WTC11 (cell line): ENCODE measurements around the gene TMC3. TPM values are rescaled to one million over a fixed set of nuclear protein-coding genes. Genes with fewer than 3 reads are reported as not detected.

Source experiments
- ATAC-seq: fragments of 200-7000 bp; cut with Tn5 transposase; 2 replicates; pipeline ENCODE4 v1.10.0; 2021; ENCODE audit warnings: mild to moderate bottlenecking, moderate library complexity
- CTCF ChIA-PET: fragments of 300-600 bp; sonication (Branson Sonifier 250); formaldehyde crosslinking; loops from one replicate; lab custom pipeline; 2021; ENCODE audit warnings: antibody characterized with exemption; lab: Charles Lee
- POLR2A ChIA-PET: fragments of 350-600 bp; sonication (Branson Sonifier 250); formaldehyde crosslinking; loops from one replicate; lab custom pipeline; 2021; ENCODE audit warnings: antibody characterized with exemption; lab: Charles Lee
- DNase-seq: peaks from one replicate; pipeline ENCODE4 v3.0.0; 2021; ENCODE audit warnings: low spot score
- H3K27ac Mint-ChIP-seq: 2 replicates; pipeline ENCODE4 v1.8.0; 2021; ENCODE audit warnings: mixed read lengths
- H3K27me3 Mint-ChIP-seq: 2 replicates; pipeline ENCODE4 v1.8.0; 2021; ENCODE audit warnings: low read depth, mild to moderate bottlenecking, moderate library complexity, mixed read lengths
- H3K36me3 Mint-ChIP-seq: 2 replicates; pipeline ENCODE4 v1.8.0; 2021; ENCODE audit warnings: mixed read lengths
- H3K4me1 Mint-ChIP-seq: 2 replicates; pipeline ENCODE4 v1.8.0; 2022; ENCODE audit warnings: mixed read lengths
- H3K4me3 Mint-ChIP-seq: 2 replicates; pipeline ENCODE4 v1.8.0; 2021; ENCODE audit warnings: mild to moderate bottlenecking, moderate library complexity, mixed read lengths
- H3K9me3 Mint-ChIP-seq: 2 replicates; pipeline ENCODE4 v1.8.0; 2021; ENCODE audit warnings: mixed read lengths
- E2F5 ChIP-seq: sonication (generic); formaldehyde crosslinking; IDR thresholded peaks from 2 replicates; pipeline ENCODE4 v1.8.1; 2022; ENCODE audit warnings: mild to moderate bottlenecking, moderate library complexity, missing genetic modification reagents
- GRHL2 ChIP-seq: fragments of 250-450 bp; sonication (Bioruptor Pico); IDR thresholded peaks from 2 replicates; pipeline ENCODE4 v1.8.0; 2022; ENCODE audit warnings: mild to moderate bottlenecking, moderate library complexity; ENCODE audit not compliant: insufficient replicate concordance, severe bottlenecking
- IRF1 ChIP-seq: sonication (generic); formaldehyde crosslinking; IDR thresholded peaks from 2 replicates; pipeline ENCODE4 v1.8.0; 2023; ENCODE audit warnings: missing genetic modification reagents
- JAZF1 ChIP-seq: fragments of 250-450 bp; sonication (Bioruptor Pico); IDR thresholded peaks from 2 replicates; pipeline ENCODE4 v1.9.0; 2021; ENCODE audit warnings: moderate library complexity, mild to moderate bottlenecking, inconsistent platforms
- NFATC4 ChIP-seq: fragments of 250-450 bp; sonication (Bioruptor Pico); IDR thresholded peaks from 2 replicates; pipeline ENCODE4 v1.9.0; 2021; ENCODE audit warnings: mild to moderate bottlenecking
- PRDM15 ChIP-seq: sonication (generic); formaldehyde crosslinking; IDR thresholded peaks from 2 replicates; pipeline ENCODE4 v1.8.0; 2022; ENCODE audit warnings: missing genetic modification reagents
- RELA ChIP-seq: sonication (generic); formaldehyde crosslinking; IDR thresholded peaks from 2 replicates; pipeline ENCODE4 v1.8.1; 2022; ENCODE audit warnings: missing genetic modification reagents, mild to moderate bottlenecking, borderline replicate concordance
- SMAD3 ChIP-seq: sonication (generic); formaldehyde crosslinking; IDR thresholded peaks from 2 replicates; pipeline ENCODE4 v1.8.0; 2022; ENCODE audit warnings: missing genetic modification reagents, mild to moderate bottlenecking, borderline replicate concordance
- ZBTB21 ChIP-seq: sonication (generic); formaldehyde crosslinking; IDR thresholded peaks from 2 replicates; pipeline ENCODE4 v1.8.1; 2023; ENCODE audit warnings: mild to moderate bottlenecking, missing genetic modification reagents, borderline replicate concordance
- ZNF138 ChIP-seq: sonication (generic); formaldehyde crosslinking; conservative IDR thresholded peaks from 2 replicates; pipeline ENCODE4 v1.8.1; 2022; ENCODE audit warnings: mild to moderate bottlenecking, moderate library complexity, missing genetic modification reagents
- total RNA-seq: library from RNA; stranded (reverse); gene quantifications from 3 replicates; pipeline ENCODE4 v1.2.3, GENCODE V29; 2021
- TF ChIP-seq, protein P1 (sequence below): sonication (generic); formaldehyde crosslinking; IDR thresholded peaks from 2 replicates; pipeline ENCODE4 v1.8.1; 2023; ENCODE audit warnings: mild to moderate bottlenecking, missing genetic modification reagents
- TF ChIP-seq, protein P2 (sequence below): sonication (generic); formaldehyde crosslinking; IDR thresholded peaks from 2 replicates; pipeline ENCODE4 v1.8.0; 2022; ENCODE audit warnings: mild to moderate bottlenecking, missing genetic modification reagents
- TF ChIP-seq, protein P3 (sequence below): fragments of 250-450 bp; sonication (Bioruptor Pico); IDR thresholded peaks from 2 replicates; pipeline ENCODE4 v1.9.0; 2021; ENCODE audit warnings: mild to moderate bottlenecking
- TF ChIP-seq, protein P4 (sequence below): fragments of 200-600 bp; IDR thresholded peaks from 2 replicates; pipeline ENCODE4 v1.8.0; 2022; ENCODE audit warnings: antibody characterized with exemption
- TF ChIP-seq, protein P5 (sequence below): sonication (generic); formaldehyde crosslinking; IDR thresholded peaks from 2 replicates; pipeline ENCODE4 v1.8.0; 2022; ENCODE audit warnings: mild to moderate bottlenecking, missing genetic modification reagents
- TF ChIP-seq, protein P6 (sequence below): sonication (generic); formaldehyde crosslinking; IDR thresholded peaks from 2 replicates; pipeline ENCODE4 v1.8.1; 2022; ENCODE audit warnings: mild to moderate bottlenecking, missing genetic modification reagents, moderate library complexity, borderline replicate concordance
- TF ChIP-seq, protein P7 (sequence below): sonication (generic); formaldehyde crosslinking; IDR thresholded peaks from 2 replicates; pipeline ENCODE4 v1.8.1; 2023; ENCODE audit warnings: mild to moderate bottlenecking, missing genetic modification reagents, borderline replicate concordance

The TMC3 gene
- total RNA-seq, 1 experiment from 2014 or later, result not detected

- no peak for TF ChIP-seq E2F5 (CRISPR knock-in tag)
- TF ChIP-seq, protein P1, sequence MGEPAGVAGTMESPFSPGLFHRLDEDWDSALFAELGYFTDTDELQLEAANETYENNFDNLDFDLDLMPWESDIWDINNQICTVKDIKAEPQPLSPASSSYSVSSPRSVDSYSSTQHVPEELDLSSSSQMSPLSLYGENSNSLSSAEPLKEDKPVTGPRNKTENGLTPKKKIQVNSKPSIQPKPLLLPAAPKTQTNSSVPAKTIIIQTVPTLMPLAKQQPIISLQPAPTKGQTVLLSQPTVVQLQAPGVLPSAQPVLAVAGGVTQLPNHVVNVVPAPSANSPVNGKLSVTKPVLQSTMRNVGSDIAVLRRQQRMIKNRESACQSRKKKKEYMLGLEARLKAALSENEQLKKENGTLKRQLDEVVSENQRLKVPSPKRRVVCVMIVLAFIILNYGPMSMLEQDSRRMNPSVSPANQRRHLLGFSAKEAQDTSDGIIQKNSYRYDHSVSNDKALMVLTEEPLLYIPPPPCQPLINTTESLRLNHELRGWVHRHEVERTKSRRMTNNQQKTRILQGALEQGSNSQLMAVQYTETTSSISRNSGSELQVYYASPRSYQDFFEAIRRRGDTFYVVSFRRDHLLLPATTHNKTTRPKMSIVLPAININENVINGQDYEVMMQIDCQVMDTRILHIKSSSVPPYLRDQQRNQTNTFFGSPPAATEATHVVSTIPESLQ, result no peak
- TF ChIP-seq, protein P2, sequence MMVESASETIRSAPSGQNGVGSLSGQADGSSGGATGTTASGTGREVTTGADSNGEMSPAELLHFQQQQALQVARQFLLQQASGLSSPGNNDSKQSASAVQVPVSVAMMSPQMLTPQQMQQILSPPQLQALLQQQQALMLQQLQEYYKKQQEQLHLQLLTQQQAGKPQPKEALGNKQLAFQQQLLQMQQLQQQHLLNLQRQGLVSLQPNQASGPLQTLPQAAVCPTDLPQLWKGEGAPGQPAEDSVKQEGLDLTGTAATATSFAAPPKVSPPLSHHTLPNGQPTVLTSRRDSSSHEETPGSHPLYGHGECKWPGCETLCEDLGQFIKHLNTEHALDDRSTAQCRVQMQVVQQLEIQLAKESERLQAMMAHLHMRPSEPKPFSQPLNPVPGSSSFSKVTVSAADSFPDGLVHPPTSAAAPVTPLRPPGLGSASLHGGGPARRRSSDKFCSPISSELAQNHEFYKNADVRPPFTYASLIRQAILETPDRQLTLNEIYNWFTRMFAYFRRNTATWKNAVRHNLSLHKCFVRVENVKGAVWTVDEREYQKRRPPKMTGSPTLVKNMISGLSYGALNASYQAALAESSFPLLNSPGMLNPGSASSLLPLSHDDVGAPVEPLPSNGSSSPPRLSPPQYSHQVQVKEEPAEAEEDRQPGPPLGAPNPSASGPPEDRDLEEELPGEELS, result no peak
- no peak for TF ChIP-seq NFATC4 (CRISPR knock-in tag)
- TF ChIP-seq, protein P3, sequence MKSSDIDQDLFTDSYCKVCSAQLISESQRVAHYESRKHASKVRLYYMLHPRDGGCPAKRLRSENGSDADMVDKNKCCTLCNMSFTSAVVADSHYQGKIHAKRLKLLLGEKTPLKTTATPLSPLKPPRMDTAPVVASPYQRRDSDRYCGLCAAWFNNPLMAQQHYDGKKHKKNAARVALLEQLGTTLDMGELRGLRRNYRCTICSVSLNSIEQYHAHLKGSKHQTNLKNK (CRISPR knock-in tag), result no peak
- TF ChIP-seq, protein P4, sequence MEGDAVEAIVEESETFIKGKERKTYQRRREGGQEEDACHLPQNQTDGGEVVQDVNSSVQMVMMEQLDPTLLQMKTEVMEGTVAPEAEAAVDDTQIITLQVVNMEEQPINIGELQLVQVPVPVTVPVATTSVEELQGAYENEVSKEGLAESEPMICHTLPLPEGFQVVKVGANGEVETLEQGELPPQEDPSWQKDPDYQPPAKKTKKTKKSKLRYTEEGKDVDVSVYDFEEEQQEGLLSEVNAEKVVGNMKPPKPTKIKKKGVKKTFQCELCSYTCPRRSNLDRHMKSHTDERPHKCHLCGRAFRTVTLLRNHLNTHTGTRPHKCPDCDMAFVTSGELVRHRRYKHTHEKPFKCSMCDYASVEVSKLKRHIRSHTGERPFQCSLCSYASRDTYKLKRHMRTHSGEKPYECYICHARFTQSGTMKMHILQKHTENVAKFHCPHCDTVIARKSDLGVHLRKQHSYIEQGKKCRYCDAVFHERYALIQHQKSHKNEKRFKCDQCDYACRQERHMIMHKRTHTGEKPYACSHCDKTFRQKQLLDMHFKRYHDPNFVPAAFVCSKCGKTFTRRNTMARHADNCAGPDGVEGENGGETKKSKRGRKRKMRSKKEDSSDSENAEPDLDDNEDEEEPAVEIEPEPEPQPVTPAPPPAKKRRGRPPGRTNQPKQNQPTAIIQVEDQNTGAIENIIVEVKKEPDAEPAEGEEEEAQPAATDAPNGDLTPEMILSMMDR, result no peak
- TF ChIP-seq ZBTB21 (CRISPR knock-in tag), result no peak
- TF ChIP-seq ZNF138 (CRISPR knock-in tag), result no peak
- TF ChIP-seq IRF1, result no peak
- TF ChIP-seq SMAD3 (CRISPR knock-in tag), result no peak
- TF ChIP-seq PRDM15, result no peak
- TF ChIP-seq GRHL2 (CRISPR knock-in tag), result no peak
- no peak for TF ChIP-seq JAZF1 (CRISPR knock-in tag)
- TF ChIP-seq, protein P5, sequence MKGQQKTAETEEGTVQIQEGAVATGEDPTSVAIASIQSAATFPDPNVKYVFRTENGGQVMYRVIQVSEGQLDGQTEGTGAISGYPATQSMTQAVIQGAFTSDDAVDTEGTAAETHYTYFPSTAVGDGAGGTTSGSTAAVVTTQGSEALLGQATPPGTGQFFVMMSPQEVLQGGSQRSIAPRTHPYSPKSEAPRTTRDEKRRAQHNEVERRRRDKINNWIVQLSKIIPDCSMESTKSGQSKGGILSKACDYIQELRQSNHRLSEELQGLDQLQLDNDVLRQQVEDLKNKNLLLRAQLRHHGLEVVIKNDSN (CRISPR knock-in tag), result no peak
These were observed 44.9 kb upstream of the TMC3 start (continued) for GRCh38 chr15:81418891-81419290.

DNA sequence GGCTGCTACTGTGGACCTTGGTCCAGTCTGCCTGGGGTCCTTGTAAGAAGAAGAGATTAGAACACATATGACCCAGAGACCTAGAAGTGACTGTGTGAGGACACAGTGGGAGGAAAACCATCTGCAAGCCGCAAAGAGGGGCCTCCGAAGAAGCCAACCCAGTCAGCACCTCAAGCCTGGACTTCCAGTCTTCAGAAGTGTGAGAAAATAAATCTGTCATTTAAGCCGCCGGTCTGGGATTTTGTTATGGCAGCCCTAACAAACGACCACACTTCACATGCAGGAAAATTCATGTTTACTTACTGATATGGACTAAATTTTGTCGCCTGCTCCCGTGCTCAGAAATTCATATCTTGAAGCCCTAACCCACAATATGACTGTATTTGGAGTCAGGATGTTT, 44.4 kb upstream of the TMC3 start:
- Mint-ChIP-seq H3K36me3 (no peaks in the 10 kb centered on the region), H3K9me3 (peaks cover 6% of the 10 kb centered on the region), H3K4me1 (peaks cover 19% of the 10 kb centered on the region), H3K4me3 (no peak overlapping the region), H3K27me3 (no peaks in the 10 kb centered on the region; the same call in 1 of the 2 replicates), H3K27ac (no peak overlapping the region)
- ChIA-PET POLR2A (no interaction called here), CTCF (no interaction called here)
- DNase-seq (no peak), ATAC-seq (no peak)
- TF ChIP-seq, protein P6, sequence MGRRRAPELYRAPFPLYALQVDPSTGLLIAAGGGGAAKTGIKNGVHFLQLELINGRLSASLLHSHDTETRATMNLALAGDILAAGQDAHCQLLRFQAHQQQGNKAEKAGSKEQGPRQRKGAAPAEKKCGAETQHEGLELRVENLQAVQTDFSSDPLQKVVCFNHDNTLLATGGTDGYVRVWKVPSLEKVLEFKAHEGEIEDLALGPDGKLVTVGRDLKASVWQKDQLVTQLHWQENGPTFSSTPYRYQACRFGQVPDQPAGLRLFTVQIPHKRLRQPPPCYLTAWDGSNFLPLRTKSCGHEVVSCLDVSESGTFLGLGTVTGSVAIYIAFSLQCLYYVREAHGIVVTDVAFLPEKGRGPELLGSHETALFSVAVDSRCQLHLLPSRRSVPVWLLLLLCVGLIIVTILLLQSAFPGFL (CRISPR knock-in tag), result no peak
- TF ChIP-seq, protein P7, sequence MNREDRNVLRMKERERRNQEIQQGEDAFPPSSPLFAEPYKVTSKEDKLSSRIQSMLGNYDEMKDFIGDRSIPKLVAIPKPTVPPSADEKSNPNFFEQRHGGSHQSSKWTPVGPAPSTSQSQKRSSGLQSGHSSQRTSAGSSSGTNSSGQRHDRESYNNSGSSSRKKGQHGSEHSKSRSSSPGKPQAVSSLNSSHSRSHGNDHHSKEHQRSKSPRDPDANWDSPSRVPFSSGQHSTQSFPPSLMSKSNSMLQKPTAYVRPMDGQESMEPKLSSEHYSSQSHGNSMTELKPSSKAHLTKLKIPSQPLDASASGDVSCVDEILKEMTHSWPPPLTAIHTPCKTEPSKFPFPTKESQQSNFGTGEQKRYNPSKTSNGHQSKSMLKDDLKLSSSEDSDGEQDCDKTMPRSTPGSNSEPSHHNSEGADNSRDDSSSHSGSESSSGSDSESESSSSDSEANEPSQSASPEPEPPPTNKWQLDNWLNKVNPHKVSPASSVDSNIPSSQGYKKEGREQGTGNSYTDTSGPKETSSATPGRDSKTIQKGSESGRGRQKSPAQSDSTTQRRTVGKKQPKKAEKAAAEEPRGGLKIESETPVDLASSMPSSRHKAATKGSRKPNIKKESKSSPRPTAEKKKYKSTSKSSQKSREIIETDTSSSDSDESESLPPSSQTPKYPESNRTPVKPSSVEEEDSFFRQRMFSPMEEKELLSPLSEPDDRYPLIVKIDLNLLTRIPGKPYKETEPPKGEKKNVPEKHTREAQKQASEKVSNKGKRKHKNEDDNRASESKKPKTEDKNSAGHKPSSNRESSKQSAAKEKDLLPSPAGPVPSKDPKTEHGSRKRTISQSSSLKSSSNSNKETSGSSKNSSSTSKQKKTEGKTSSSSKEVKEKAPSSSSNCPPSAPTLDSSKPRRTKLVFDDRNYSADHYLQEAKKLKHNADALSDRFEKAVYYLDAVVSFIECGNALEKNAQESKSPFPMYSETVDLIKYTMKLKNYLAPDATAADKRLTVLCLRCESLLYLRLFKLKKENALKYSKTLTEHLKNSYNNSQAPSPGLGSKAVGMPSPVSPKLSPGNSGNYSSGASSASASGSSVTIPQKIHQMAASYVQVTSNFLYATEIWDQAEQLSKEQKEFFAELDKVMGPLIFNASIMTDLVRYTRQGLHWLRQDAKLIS (CRISPR knock-in tag), result no peak
- TF ChIP-seq RELA, result no peak
